Measurements from ENCODE around the gene GPR25.

GPR25 gene

GRCh38 chr1:200850554-200850953, 22.2 kb upstream of the GPR25 start:
- Histone ChIP-seq H3F3A (ENCODE audit: insufficient read depth, low read length) (no peaks in the 10 kb centered on the region), H3K79me2 (ENCODE audit: insufficient read depth, low read length) (no peaks in the 10 kb centered on the region), H3K4me3 (ENCODE audit: low read depth, low read length, poor library complexity, severe bottlenecking) (no peak overlapping the region), H3K36me3 (ENCODE audit: insufficient read depth, low read length) (no peaks in the 10 kb centered on the region), H3K9me3 (ENCODE audit: low read length) (no peaks in the 10 kb centered on the region), H3K27ac (ENCODE audit: low read depth, low read length, poor library complexity, severe bottlenecking) (no peak overlapping the region), H3K9ac (ENCODE audit: low read length) (no peak overlapping the region), H3K4me1 (ENCODE audit: insufficient read depth, low read length, severe bottlenecking) (no peaks in the 10 kb centered on the region), H3K27me3 (ENCODE audit: insufficient read depth, low read length) (no peaks in the 10 kb centered on the region), H2AFZ (ENCODE audit: low read length) (no peak overlapping the region), H3K9me2 (ENCODE audit: low read depth, low read length) (no peaks in the 10 kb centered on the region), H4K20me1 (ENCODE audit: insufficient read depth, low read length) (no peaks in the 10 kb centered on the region), H3K4me2 (ENCODE audit: low read length) (no peak overlapping the region)
- TF ChIP-seq, protein P1, sequence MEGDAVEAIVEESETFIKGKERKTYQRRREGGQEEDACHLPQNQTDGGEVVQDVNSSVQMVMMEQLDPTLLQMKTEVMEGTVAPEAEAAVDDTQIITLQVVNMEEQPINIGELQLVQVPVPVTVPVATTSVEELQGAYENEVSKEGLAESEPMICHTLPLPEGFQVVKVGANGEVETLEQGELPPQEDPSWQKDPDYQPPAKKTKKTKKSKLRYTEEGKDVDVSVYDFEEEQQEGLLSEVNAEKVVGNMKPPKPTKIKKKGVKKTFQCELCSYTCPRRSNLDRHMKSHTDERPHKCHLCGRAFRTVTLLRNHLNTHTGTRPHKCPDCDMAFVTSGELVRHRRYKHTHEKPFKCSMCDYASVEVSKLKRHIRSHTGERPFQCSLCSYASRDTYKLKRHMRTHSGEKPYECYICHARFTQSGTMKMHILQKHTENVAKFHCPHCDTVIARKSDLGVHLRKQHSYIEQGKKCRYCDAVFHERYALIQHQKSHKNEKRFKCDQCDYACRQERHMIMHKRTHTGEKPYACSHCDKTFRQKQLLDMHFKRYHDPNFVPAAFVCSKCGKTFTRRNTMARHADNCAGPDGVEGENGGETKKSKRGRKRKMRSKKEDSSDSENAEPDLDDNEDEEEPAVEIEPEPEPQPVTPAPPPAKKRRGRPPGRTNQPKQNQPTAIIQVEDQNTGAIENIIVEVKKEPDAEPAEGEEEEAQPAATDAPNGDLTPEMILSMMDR (IDR thresholded peaks at IDR 0.05; ENCODE audit: low read length), result no peak
- no peak for TF ChIP-seq EZH2 (IDR thresholded peaks at IDR 0.05; ENCODE audit: borderline replicate concordance, low read length)

DNA sequence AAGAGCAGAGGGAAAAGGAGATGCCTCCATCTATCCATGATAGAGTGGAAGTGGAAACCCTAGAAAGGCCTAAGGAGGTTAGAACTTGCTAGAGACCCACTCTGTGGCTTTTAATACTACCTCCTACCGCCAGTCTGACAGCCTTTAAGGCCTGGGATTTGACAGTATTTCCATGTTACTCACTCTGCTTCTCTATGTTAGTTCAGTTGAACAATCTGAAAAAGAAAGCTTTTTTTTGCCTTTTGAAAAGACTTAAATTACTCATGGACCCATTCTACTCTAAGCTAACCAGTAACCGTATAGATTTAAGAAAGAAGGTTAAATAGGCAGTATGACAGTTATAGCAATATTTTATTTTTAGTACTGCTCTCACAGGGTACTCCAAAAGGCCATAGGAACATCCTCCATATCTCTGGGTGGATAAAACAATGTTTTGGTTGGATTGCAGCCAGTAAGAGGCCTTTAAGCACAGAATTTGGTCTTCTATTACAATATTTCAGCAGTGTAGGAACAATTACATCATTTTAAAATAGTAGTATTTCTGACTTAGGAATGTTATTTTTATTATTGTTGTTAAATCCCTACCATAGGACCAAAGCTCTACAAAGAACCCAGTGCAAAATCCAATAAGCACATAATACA, 15.9 kb upstream of the GPR25 start:
- no peak overlapping the region for H3K4me2 ChIP-seq (ENCODE audit: low read length)
- H3K4me1 ChIP-seq (ENCODE audit: insufficient read depth, low read length, severe bottlenecking), result no peaks in the 10 kb centered on the region
- no peaks in the 10 kb centered on the region for H3K9me3 ChIP-seq (ENCODE audit: low read length)
- TF ChIP-seq, protein P1 (IDR thresholded peaks at IDR 0.05; ENCODE audit: low read length), result no peak
- TF ChIP-seq EZH2 (IDR thresholded peaks at IDR 0.05; ENCODE audit: borderline replicate concordance, low read length), result no peak
- no peaks in the 10 kb centered on the region for H3K9me2 ChIP-seq (ENCODE audit: low read depth, low read length)
- no peaks in the 10 kb centered on the region for H3F3A ChIP-seq (ENCODE audit: insufficient read depth, low read length)
- no peaks in the 10 kb centered on the region for H3K27me3 ChIP-seq (ENCODE audit: insufficient read depth, low read length)
- H3K79me2 ChIP-seq (ENCODE audit: insufficient read depth, low read length), result no peaks in the 10 kb centered on the region
- H4K20me1 ChIP-seq (ENCODE audit: insufficient read depth, low read length), result no peaks in the 10 kb centered on the region
- H3K27ac ChIP-seq (ENCODE audit: low read depth, low read length, poor library complexity, severe bottlenecking), result no peak overlapping the region
- no peaks in the 10 kb centered on the region for H3K36me3 ChIP-seq (ENCODE audit: insufficient read depth, low read length)
- no peak overlapping the region for H3K9ac ChIP-seq (ENCODE audit: low read length)
- no peak overlapping the region for H2AFZ ChIP-seq (ENCODE audit: low read length)
- no peak overlapping the region for H3K4me3 ChIP-seq (ENCODE audit: low read depth, low read length, poor library complexity, severe bottlenecking)

GRCh38 chr1:200857804-200858203, 15.0 kb upstream of the GPR25 start:
- Histone ChIP-seq H3K27ac (ENCODE audit: low read depth, low read length, poor library complexity, severe bottlenecking) (no peak overlapping the region), H3F3A (ENCODE audit: insufficient read depth, low read length) (no peaks in the 10 kb centered on the region), H3K9me3 (ENCODE audit: low read length) (no peaks in the 10 kb centered on the region), H3K36me3 (ENCODE audit: insufficient read depth, low read length) (no peaks in the 10 kb centered on the region), H3K9ac (ENCODE audit: low read length) (no peak overlapping the region), H3K4me3 (ENCODE audit: low read depth, low read length, poor library complexity, severe bottlenecking) (no peak overlapping the region), H2AFZ (ENCODE audit: low read length) (no peak overlapping the region), H3K4me2 (ENCODE audit: low read length) (no peak overlapping the region), H4K20me1 (ENCODE audit: insufficient read depth, low read length) (no peaks in the 10 kb centered on the region), H3K9me2 (ENCODE audit: low read depth, low read length) (no peaks in the 10 kb centered on the region), H3K27me3 (ENCODE audit: insufficient read depth, low read length) (no peaks in the 10 kb centered on the region), H3K79me2 (ENCODE audit: insufficient read depth, low read length) (no peaks in the 10 kb centered on the region), H3K4me1 (ENCODE audit: insufficient read depth, low read length, severe bottlenecking) (no peaks in the 10 kb centered on the region)
- TF ChIP-seq, protein P1 (IDR thresholded peaks at IDR 0.05; ENCODE audit: low read length), result no peak
- no peak for TF ChIP-seq EZH2 (IDR thresholded peaks at IDR 0.05; ENCODE audit: borderline replicate concordance, low read length)

Measured in OCI-LY1 (cell line).